T follicular helper cell (primary cell): ENCODE measurements around the gene CCDC86.
"Not testable (repeated sequence)": the region's sequence is repeated elsewhere in the genome, so short reads cannot be mapped to it uniquely, and the experiment has no call there.

Experiments
- DNase-seq: peaks from one replicate; pipeline ENCODE4 v3.0.0-alpha.2; 2020; ENCODE audit warnings: low read depth
- total RNA-seq, 2 experiments: gene quantifications; one replicate each; lab custom pipeline; 2026; lab: John Stamatoyannopoulos, UW

CCDC86 gene, protein sequence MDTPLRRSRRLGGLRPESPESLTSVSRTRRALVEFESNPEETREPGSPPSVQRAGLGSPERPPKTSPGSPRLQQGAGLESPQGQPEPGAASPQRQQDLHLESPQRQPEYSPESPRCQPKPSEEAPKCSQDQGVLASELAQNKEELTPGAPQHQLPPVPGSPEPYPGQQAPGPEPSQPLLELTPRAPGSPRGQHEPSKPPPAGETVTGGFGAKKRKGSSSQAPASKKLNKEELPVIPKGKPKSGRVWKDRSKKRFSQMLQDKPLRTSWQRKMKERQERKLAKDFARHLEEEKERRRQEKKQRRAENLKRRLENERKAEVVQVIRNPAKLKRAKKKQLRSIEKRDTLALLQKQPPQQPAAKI
- 18.8 to 100 reads per million in 2 experiments for total RNA-seq

DNA sequence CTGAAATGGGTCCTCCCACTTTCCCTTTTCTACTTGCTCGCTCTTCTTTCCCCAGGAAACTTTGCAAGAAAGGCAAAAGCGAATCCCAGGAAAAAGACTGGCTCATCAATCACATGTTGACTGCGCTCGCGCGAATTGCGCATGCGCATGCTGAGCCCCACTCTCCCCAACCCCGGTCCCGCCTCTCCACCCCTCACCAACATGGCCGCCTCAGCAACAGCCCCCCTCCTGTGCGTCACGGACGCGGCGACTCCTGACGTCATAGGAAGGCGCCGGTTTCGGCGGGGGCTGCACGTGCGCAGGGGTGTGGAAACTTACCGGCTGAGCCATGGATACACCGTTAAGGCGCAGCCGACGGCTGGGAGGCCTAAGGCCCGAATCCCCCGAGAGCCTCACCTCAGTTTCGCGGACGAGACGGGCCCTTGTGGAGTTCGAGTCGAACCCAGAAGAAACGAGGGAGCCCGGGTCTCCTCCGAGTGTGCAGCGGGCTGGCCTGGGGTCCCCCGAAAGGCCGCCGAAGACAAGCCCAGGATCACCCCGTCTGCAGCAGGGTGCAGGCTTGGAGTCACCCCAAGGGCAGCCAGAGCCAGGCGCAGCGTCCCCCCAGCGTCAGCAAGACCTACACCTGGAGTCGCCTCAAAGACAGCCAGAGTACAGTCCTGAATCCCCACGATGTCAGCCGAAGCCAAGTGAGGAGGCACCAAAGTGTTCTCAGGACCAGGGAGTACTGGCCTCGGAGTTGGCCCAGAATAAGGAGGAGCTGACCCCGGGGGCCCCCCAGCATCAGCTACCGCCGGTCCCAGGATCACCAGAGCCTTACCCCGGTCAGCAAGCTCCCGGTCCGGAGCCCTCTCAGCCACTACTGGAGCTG lies at the start of gene CCDC86:
Gene CCDC86, plus strand, starts transcription at position 317 of the 871 bp plus-strand sequence. Its CDS starts 12 bp downstream, at position 329.
- DNase-seq = peak; percentile 98

DNA sequence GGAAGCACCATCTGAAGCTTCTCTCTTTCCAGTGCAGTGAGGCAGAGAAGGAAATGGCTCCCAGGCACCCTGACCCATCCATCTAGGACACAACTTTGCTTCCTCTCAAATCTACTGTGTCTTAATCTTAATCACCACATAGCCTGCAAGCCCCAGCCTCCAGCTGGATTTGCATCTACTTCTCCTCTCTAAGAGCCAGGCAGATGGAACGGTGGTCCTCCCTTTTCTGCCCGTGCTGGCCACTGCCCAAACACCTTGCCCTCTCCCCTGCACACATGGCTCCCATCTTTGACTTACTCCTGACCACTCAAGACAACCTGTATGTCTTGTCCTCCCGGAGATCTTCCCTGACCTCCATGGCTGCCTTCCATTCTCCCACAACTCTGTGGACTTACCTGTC lies 49.4 kb upstream of the CCDC86 start:
- DNase-seq = no peak

DNA sequence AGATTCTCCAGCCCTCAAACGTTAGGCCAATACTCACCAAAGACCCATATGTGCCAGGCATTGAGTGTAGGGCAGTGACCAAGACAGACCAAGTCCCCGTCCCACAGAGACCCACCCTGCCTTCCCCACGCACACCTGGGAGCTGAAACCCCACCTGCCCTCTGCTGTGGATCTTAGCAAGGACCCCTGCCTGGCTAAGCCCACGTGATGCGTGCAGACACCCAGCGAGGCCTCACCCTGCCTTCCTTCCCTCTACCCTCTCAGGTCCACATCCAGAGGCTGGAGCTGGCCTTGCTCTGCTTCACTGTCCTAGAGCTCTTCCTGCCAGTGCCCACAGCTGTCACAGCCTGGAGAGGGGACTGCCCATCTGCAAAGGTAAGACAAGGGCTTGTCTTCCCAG lies 46.6 kb upstream of the CCDC86 start:
- DNase-seq = no peak

DNA sequence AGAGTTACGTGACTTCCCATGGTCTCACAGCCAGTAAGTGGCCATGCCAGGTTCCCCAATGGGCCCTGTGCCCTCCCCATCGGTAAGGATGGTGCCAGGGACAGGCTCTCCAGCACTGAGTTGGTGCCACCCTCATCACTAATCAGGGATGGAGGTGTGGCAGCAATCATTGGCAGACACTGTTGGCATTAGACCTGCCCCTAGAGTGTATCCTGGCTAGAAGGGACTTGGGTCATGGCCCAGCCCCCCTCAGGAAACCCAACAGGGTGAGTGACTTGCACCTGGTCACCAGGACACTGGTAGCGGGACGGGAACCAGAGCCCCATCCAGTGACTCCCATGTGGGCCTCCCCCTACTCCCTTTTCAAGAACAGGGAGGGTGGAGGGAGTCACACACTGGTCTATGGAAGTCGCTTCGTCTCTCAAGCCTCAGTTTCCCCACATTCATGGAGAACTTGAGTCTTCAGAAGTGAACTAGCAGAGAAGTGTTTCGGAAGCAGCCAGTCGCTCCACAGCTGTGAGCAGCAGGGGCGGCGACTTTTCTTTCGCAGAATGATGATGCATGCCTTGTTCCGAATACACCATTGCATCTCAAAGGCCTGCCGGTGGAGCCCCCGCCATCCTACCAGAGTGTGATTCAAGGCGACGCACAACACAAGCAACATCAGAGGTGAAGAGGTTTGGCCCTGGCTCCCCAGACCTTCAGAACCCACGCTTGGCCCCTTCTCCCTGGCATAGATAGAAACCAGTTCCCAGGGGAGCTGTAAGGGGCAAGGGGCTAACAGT lies 43.9 kb upstream of the CCDC86 start:
- DNase-seq = no peak

DNA sequence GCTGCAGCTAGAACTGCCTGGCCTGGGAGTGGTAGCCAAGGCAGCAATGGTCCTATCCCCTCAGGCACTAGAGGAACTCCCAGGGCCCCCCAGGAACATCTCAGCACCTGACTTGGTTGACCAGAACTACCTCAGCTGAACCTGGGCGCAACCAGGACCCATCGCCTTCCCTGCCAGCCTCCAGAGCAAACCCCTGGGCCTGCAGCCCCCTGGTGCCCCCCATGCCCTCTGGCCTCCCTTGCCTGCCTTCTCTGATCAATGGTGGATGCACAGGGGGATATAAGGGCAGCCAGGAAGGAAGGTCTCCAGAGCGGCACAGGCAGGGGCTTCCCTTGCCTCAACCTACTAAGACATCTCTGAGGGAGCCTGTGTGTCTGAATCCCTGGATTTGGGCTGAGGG lies 43.3 kb upstream of the CCDC86 start:
- no peak for DNase-seq

DNA sequence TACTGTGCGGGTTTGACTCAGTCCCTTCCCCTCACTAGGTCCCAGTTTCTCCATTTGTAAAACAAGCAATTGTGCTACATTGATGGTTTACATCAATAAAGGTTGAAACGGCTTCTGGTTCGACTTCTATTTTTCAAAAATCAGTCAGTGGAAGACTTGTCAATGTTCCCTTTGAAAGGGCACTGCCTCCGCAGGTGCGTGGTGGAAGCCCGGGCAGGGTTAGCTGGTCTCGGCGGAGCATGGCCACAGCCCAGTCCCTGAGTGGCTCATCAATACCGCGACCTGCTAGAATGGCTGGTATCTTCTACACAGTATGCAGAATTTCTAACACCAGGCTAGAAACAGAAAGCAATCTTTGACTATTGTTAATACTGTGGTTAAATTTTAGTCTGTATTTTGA lies 40.7 kb upstream of the CCDC86 start:
- DNase-seq = no peak

DNA sequence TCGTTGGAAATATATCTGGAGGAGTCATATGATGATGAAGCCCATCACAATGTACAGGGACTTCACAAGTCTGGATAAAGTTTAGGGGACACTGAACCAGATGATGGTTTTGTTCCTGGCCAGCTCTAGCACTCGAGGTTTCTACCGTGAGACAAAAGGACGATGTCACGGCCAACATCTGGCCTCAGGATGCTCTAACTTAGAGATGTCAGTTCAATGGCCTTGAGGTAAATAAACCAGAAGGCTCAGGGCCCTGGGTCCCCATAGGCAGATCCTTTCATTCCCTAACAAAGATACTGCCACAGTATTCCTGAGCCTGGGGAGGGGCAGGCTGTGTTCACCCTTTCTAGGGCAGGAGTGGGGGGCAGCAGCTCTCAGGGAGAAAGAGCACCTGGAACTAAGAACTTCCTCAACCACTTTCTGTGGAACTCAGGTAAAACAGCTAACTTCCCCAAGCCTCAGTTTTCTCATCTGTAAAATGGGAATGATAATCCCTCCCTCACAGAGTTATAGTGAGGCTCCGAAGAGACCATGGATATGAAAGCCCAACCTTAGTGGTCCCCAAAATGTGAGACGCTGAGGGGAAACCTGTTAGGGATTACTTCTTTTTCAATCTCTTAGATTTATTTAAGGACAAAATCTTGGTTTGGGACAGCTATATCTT lies 38.5 kb upstream of the CCDC86 start:
- DNase-seq = no peak

DNA sequence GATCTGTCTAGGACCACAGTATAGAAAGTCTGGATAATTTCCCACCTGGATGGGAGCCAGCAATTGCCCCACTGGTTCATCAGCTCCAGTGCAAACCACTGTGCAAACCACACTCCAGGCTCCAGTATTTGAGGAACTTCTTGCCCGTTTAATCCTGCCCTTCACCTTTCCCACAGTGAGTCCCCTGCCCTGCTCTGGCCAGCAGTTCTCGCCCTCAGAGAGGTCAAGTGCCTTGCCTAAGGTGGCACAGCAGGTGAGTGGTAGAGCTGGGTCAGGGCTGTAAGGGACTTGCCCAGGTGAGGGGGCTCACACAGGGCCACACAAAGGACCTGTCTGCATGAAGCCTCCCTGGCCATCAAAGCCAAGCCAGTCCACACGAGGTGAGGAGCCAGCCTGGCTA lies 32.7 kb upstream of the CCDC86 start:
- no peak for DNase-seq

DNA sequence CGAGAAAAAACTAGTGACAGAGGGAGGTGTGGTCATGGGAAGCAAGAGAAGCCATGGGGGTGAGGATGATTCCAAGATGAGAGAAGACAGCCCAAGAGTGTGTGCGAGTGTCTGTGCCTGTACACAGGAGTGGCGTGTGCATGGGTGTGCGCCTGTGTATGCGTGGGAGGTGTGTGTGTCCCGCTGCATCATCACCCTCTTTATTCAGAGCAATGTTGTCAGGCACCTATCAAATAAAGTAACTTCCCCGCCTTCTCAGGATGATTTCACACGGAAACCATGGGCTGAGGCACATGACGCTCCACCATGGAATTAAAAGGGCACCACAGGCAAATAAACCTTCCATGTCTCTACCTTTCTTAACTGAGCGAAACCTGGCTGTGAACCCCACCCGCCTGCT lies 32.2 kb upstream of the CCDC86 start:
- DNase-seq = no peak

DNA sequence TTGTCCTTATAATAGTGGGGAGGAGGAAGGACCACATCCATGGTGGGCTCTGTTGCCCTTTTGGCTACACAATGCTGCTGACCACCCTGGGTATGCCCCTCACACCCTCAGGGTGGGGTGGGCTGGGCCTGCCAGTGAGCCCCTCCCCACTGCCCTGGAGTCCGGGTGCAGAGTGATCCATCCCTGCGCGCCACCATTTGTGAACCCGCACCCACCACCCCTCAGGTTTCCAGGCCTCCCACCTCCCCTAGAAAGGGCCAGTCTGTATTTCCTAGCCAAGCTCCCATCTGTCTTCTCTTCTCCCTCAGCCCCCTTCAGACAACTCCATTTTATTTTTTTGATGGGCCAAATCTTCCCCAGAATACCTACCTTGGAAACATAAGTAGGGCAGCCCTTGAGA lies 31.8 kb upstream of the CCDC86 start:
- DNase-seq = no peak

DNA sequence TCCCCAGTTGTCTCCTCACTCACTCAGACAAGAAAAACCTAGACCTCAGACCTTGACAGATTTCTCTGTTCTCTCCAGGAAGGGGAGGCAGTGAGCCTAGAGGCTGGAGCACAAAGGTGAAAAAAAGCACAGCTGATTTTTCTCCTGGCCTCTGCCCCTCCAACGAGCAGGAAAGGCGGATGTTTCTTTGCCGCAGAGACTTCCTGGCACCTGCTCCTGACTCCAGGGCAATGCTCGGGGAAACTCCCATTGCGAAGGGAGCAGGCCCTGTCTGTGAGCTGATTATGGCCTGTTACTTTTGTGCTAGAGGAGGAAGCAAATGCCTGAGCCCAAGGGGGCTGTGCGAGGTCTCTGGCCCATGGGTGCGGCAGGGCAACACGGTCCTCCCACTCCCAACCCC lies 31.3 kb upstream of the CCDC86 start:
- no peak for DNase-seq

DNA sequence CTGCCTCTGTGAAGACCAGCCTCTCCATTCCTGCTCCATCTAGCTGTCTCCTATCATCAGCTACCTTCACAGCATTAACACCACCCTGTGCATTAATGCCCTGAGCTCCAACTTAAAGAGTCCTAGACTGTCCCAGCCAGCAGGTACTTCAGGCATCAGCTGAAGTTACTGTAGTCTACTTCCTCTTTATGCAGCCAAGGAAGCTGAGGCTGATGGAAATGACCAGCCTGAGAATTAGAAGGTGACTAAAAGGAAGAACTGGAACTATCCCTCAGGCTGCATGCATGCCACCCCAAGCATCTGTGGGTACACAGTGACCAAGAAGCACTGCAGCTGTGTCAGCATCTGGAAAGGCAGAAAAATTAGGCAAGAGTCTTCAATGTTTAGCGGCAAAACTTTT lies 28.6 kb upstream of the CCDC86 start:
- DNase-seq = no peak

DNA sequence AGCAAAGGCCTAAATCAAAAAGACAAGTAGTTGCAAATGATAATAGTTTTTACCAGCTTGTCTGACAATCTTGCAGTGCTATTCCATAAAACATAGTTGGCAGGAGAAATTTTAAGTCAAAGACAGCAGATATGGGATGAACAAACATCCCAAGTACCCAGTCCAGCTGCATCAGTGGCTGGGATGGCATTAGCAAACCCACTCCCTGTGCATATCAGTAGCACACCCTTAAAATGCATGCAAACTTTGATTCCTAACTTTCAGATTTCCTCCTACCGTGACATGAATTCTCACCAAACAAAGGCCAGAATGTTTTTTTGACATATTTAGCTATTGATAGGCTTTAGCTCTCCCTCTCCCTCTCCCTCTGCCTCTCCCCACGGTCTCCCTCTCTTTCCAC lies 27.8 kb upstream of the CCDC86 start:
- DNase-seq = no peak

DNA sequence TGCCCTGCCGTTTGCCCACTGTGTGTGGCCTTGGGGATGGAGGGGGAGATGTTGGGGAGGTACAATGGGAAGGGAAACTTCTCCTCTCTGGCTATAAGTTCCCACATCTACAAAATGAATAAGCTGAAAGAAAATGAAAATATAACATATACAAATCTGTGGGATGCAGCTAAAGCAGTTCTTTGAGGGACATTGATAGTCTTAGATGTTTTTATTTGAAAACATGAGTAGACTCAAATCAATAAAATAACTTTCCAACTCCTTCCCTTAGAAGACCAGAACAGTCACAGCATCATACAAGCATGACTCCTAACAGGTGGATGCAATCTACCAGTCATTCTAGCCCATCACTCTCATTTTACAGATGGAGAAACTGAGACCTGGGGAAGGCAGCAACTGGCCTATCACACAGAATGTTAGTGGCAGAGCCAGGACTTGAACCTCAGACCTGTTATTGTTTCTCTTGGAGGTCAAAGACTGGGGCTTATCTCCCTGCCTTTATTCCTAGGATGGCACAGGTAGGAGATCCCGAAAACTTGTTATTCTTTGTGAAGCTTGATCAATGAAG lies 25.2 kb upstream of the CCDC86 start:
- no peak for DNase-seq

DNA sequence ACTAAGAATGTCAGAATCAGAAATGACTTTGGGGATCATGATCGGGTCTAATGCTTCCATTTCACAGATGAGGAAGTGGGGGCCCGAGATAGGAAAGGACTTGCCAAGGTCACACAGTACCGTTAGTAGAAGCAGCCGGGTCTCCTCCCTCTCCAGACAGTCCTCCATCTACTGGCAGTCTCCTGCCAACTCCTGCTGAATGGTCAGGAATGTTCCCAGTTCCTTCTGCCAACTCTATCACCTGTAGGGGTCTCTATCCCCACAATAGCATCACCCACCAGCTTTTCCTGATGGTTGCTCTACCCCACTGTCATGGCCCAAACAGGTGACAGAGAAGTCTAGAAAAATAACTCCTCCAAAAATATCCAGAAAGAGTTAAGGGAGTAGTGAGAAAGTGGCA lies 23.9 kb upstream of the CCDC86 start:
- DNase-seq = no peak

DNA sequence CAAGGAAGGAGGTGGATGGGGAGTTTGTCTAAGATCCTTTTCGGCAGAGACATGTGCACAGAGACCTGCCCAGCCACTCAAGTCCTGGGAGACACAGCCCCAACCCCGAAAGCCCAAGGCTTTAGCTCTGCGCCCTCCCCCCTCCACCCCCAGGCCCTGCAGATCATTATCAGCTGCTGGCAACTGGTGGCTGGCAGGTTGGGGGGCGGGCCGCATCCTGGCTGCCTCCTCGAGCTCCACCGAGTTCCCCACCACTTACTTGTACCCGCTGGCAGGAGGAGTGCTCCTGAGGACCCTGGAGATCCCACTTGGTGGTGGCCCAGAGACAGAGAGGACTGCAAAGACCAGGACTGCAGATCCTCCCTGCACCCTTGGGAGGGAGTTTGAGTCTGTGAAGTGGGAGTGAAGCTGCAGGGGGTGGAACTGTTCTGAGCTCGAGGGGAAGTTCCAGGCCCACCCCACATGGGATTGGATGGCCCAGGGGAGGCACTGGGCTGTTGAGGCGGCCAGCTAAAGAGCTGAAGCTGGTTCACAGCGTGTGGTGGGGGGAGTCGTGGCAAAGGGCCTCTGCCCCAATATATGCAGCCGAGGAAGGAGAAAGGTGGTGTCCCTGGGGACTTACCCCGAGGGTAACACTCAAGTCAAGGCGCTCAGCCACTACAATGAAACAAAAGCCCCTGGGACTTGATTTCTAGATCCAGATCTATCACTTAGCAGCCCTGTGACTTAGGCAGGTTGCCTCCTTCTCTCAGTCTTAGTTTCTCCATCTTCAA lies 19.9 kb upstream of the CCDC86 start:
- DNase-seq = no peak

DNA sequence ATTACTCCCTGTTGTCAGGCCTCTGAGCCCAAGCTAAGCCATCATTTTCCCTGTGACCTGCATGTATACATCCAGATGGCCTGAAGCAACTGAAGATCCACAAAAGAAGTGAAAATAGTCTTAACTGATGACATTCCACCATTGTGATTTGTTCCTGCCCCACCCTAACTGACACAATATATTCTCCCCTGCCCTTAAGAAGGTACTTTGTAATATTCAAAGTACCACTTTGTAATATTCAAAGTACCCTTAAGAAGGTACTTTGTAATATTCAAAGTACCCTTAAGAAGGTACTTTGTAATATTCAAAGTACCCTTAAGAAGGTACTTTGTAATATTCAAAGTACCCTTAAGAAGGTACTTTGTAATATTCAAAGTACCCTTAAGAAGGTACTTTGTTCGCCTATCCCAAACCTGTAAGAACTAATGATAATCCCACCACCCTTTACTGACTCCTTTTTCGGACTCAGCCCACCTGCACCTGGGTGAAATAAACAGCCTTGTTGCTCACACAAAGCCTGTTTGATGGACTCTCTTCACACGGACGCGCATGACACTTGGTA lies 18.1 kb upstream of the CCDC86 start:
- not testable (repeated sequence) for DNase-seq

DNA sequence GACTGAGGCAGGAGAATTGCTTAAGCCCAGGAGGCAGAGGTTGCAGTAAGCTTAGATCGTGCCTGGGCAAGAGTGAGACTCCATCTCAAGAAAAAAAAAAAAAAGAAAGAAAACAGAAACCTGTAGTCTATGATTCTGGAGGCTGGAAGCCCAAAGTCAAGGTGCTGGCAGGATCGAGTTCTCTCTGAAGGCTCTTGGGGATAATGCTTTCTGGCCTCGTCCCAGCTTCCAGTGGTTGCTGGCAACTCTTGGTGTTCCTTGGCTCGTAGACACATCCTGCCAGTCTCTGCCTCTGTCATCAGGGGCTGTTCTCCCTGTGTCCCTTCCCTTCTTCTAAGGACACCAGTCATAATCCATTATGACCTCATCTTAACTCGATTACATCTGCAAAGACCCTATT lies 16.8 kb upstream of the CCDC86 start:
- no peak for DNase-seq

DNA sequence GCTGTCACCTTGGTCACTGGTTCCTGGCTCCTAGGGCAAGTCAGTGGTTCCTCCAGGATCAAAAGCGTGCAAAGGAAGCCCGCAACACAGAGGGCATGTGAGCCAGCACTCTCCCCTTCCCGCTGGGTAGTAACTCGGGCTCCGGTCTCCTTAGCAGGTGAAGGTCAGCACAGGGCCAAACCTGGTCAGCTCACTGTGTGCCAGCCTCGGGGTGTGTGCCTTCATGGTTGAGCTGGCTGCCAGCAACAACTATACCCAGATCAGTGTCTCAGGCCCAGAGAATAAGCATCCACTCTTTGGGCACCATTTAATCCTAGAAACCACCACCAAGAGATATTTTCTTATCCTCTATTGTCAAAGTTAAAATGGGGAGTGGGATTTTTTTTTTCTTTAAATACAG lies 16.1 kb upstream of the CCDC86 start:
- DNase-seq = no peak

DNA sequence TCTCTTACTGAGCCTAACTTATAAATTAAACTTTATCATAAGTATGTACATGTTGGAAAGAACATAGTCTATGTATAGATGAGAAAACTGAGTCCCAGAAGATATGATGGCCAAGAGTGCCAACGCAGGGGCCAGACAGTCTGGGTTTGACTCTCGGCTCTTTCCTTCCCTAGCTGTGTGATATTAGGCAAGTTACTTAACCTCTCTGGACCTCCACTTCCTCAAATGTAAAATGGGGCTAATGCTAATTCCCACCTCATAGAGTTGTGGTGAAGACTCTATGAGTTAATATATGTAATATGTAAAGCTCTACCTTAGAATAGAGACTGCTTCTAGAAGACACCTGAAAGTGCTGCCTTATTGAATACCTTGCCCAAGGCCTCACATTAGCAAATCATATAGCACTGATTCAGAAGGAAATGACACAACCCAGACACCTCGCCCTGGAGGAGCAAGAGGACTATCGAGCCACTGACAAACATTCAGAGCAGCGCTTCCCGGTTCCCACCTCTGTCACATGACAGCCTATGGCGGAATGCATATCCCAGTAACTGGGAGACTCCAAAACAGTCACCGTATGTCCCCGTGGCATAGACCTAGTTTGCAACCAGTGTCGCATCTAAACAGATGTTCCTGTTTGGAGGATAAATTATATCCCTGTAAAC lies 11.3 kb upstream of the CCDC86 start:
- DNase-seq = no peak
